NCI-H2081 (cell line): ENCODE results near the gene TUBB2B.
A peak's percentile ranks its signal among the peaks of the same experiment; 100 is the strongest.
"Not testable (repeated sequence)": the region's sequence is repeated elsewhere in the genome, so short reads cannot be mapped to it uniquely, and the experiment has no call there.

Experiments
- DNase-seq, 2 experiments: peaks; one replicate each; lab custom pipeline; 2025; lab: John Stamatoyannopoulos, UW

TUBB2B gene

GRCh38 chr6:3209114-3210023 is 18.1 kb downstream of the TUBB2B start:
- no peak for DNase-seq

DNA sequence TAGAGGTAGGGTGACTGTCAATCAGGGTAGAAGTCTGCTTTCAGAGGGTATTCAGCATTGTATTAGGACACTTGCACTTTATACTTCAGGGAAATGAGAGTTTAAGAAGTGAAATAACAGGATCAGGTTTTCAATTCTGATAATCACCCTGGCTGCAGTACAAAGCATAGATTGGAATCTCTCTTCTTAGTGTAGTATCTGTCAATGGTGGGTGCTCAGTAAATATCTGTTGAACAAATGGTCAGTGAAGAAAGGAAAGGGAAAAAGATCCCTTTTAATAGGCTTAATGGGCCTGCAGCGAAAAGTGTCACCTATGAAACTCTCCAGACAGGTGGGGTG is 18.7 kb downstream of the TUBB2B start:
- no peak for DNase-seq

GRCh38 chr6:3208098-3208774 is 19.2 kb downstream of the TUBB2B start:
- DNase-seq, result no peak

- no peak for DNase-seq
These were observed 21.0 kb downstream of the TUBB2B start for GRCh38 chr6:3206339-3207015.

DNA sequence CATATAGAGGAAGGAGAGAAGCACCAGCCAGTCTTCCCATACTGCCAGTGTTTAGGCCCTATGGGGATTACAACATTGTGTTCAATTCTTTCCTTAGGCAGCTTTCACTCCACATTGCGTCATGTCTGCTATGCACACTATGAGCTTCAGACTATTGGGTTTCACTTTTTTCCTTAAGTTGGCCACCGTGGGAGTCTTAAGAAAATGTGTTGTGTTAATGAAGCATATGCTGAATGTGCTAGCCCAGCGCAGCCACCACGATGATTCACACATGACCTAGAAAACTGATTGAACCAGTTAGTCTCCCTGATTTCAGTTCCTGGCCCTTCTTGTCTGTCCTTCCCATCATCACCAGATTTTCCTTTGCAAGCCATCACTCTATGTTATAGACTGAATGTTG is 21.5 kb downstream of the TUBB2B start:
- DNase-seq, result no peak

GRCh38 chr6:3204921-3205320 is 22.5 kb downstream of the TUBB2B start:
- no peak for DNase-seq

- no peak for DNase-seq
These were observed 24.3 kb downstream of the TUBB2B start for GRCh38 chr6:3202999-3203696.

DNA sequence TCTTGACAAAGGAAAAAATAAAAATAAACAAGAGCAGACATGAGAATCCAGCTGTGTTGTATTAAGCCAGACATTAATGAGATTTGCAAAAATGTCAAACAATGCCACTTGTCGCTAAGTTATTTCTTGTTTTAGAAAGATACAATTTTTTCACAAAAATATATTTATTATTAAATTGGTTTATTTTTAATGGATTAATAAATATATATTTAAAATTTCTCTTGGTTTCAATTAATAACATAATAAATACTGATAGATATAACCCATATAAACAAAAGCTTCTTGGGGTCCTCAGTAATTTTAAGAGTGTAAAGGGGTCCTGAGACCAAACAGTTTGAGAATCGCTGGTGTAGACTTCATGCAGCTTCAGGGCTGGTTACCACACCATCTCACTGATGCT is 26.1 kb downstream of the TUBB2B start:
- DNase-seq, result no peak

- DNase-seq, result no peak
These were observed 26.8 kb downstream of the TUBB2B start for GRCh38 chr6:3200682-3201081.

DNA sequence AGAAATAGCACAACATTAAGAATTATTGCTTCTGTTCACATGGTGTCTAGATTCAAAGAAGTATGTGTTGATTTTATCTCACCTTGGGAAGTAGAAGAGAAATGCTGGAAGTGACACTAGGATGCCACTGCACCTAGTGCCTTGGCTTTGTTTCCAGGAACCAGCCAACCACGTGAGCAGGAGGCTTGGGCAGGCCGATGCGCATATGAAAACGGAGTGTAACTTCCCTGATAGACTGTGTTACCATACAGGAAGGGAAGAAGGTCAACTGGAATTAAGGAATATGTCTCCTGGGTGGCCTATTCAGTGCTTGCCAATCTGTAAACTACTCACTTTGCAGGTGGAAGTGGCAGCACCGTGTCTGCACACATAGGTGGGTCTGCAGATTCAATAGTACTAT is 28.1 kb downstream of the TUBB2B start:
- DNase-seq, result no peak

- DNase-seq, result not testable (repeated sequence)
These were observed 29.7 kb downstream of the TUBB2B start for GRCh38 chr6:3197734-3198133.

DNA sequence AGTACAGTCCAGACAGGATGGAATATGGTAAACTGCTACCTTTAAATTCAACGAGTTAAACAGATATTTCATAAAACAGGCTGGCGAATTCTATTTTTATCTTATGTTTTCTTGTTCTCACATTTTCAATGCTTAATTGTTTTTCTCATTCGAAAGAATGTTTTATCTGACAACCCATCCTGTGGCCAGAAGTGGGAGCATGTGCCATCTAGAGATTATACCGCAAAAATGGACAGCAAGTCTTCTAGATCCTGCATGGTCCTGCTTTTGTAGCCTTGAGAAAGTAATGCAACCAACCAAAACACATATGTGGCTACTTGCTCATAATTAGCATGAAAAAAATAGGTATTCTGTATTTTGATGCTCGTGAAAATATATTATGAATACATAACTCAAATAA is 30.7 kb downstream of the TUBB2B start:
- DNase-seq, result no peak

GRCh38 chr6:3195695-3196497 is 31.6 kb downstream of the TUBB2B start:
- DNase-seq, result no peak

DNA sequence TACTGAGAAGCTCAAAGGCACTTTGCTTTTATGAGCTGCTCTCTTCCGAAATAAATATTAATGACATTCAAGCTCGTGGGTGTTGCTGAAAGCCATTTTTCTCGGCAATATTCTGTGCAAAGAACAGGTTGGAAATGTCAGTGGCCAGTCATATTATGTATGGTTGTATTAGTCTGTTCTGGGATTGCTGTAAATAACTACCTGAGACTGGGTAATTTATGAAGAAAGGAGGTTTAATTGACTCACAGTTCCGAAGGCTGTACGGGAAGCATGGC is 32.1 kb downstream of the TUBB2B start:
- DNase-seq, result no peak

GRCh38 chr6:3194535-3195419 is 32.7 kb downstream of the TUBB2B start:
- DNase-seq, result peak; percentile 21 to 66

DNA sequence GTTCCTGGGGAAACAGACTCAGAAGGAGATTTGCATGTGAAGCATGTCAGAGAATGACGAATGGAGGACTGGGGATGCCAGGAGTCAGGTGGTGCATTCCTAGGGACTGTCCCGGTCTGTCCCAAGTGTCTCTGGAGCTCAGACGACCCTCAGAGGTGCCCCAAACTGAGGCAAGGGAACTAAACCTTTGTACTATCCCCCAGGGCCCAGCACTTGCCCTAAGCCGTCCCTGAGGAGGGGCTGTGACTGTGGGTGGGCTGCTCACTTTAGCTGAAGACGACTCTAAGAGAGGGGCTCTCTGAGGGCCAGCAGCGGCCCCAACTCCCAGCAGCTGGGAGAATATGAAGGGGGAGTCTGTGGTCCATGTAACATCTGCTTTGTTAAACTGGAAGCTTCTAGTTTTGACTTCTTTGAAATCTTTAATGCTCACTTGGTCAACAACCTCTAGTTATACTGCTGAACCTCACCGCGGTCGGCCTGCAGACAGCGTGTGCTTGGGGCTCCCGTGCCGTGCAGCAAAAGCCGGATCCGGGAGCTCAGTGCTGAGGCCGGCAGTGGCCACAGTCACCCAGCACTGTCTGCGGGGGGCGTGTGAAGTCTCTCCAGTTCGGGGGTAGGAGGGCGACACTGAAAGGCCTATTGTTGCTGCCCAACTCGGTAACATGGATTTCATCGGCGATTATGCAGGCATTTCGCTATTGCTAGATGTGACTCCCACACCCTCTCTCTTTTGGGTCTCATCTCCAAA is 34.2 kb downstream of the TUBB2B start:
- no peak for DNase-seq

DNA sequence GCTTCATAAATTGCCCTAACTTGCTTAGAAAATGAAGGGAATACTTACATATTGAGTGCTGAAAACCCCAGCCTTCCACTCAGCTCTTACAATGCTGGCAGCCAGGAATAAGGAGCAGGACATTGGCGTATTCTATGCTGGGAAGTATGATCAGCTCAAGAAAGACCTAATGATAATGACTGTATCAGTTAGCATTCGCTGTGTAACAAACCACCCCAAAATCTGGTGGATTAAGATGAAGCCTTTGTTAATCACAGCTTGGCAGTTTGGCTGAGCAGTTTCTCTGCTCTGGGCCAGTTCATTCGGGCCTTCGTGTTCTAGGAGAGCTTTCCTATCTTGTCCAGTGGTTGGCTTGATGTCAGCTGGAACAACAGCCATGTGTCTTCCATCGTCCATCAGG is 36.7 kb downstream of the TUBB2B start:
- DNase-seq, result no peak

DNA sequence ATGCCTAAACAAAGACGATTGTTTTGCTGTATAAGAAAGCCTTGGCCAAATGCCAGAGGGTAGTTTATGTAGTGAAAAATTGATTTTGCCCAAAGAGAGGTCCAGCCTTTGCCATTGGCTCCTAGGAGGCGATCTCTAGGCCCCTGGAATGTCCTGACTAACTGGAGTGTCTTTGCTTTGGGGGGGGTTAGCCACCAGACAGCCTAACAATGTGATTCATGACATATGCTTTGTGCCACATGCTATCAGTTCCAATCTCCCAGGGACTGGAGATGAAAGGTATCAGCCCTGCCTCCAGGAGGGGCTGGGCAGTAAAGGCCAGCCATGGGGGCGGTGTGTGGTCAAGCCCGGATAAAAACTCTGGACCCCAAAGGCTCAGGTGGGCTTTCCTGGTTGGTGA is 37.4 kb downstream of the TUBB2B start:
- DNase-seq, result no peak

DNA sequence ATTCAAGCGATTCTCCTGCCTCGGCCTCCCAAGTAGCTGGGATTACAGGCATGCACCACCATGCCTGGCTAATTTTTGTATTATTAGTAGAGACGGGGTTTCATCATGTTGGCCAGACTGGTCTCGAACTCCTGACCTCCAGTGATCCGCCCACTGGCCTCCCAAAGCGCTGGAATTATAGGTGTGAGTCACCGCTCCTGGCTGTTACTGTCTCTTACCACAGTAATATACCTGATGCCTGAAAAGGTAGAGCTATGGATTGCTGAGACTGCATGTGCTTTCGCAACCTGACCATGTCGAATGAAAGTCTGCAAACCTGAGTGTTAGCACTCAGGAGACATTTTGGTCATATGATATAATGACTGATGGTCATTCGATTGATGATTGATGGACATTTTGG is 38.3 kb downstream of the TUBB2B start:
- not testable (repeated sequence) for DNase-seq

DNA sequence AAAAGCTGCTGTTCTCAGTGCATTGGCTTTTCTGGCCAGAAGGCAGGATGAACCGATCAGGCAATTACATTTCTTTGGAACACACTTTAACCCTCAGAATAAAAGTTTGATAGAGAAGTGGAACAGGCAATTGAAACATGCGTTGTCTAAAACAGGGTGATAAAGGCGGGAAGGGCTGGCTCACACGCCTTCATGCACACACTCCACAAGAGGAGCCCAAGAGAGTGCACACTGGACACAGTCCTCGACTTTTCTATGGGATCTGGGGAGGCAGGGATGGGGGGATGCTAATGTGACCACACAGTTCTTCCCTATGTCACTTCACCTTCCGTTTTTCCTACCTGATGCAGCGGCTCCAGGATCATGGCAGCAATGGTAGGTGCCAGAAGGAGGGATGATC is 39.2 kb downstream of the TUBB2B start:
- DNase-seq, result no peak
